Duodenal mucosa (tissue), 2 donors: ENCODE results near the gene PDE11A.

Experiments
- H3K27ac ChIP-seq: one replicate; pipeline ENCODE4 v1.7.0; 2013; ENCODE audit warnings: low read depth, low read length
- H3K27me3 ChIP-seq, 2 donors: one replicate each; pipeline ENCODE4 v1.7.0; 2013; ENCODE audit warnings: low read length in 2 of 2, control low read depth in 1 of 2; ENCODE audit not compliant: insufficient read depth in 2 of 2, control insufficient read depth in 1 of 2
- H3K36me3 ChIP-seq, 2 donors: one replicate each; pipeline ENCODE4 v1.7.0; 2013; ENCODE audit warnings: low read length in 2 of 2, control low read depth in 1 of 2; ENCODE audit not compliant: insufficient read depth in 2 of 2, control insufficient read depth in 1 of 2
- H3K4me1 ChIP-seq, 2 donors: one replicate each; pipeline ENCODE4 v1.7.0; 2013; ENCODE audit warnings: low read length in 2 of 2, control low read depth in 1 of 2; ENCODE audit not compliant: insufficient read depth in 2 of 2, control insufficient read depth in 1 of 2
- H3K4me3 ChIP-seq, 2 donors: one replicate each; pipeline ENCODE4 v1.7.0; 2013; ENCODE audit warnings: low read length in 2 of 2, low read depth in 1 of 2
- H3K9ac ChIP-seq, 2 donors: one replicate each; pipeline ENCODE4 v1.7.0; 2013; ENCODE audit warnings: low read length in 2 of 2, low read depth in 1 of 2
- H3K9me3 ChIP-seq, 2 donors: one replicate each; pipeline ENCODE4 v1.7.0; 2013; ENCODE audit warnings: low read length in 2 of 2, control low read depth in 1 of 2; ENCODE audit not compliant: control insufficient read depth in 1 of 2

The PDE11A gene

DNA sequence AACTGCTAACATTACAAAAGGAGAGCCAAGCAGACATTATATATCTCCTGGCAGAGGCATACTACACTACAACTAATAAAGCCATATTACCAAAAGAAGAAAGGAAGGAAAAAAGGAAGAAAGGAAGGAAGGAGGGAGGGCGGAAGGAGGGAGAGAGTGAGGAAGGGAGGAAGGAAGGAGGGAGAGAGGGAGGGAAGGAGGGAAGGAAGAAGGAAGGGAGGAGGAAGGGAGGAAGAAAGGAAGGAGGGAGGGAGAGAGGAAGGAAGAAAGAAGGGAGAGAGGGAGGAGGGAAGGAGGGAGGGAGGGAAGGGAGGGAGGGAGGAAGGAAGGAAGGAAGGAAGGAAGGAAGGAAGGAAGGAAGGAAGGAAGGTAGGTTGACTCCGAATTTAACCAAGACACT, 133.4 kb downstream of the PDE11A start:
- H3K36me3 ChIP-seq: no peaks in the 10 kb centered on the region
- no peaks in the 10 kb centered on the region for H3K27me3 ChIP-seq
- no peaks in the 10 kb centered on the region for H3K4me1 ChIP-seq
- H3K4me3 ChIP-seq: no peak overlapping the region
- H3K9ac ChIP-seq: no peak overlapping the region
- no peak overlapping the region for H3K27ac ChIP-seq
- H3K9me3 ChIP-seq: no peaks in the 10 kb centered on the region

DNA sequence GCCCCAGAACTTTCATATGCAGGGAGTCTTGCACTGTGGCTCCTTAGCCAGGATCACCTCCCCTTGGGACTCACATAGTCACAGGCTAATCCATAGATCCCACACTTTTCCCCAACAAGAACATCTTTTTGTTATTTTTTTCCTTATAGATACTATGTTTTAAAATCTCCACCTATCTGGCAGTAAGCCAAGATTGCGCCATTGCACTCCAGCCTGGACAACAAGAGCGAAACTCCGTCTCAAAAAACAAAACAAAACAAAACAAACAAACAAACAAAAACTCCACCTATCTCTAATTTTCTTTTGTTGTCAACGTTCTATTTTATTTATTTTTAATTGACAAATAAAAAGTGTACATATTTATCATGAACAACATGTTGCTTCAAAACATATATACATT, 141.7 kb downstream of the PDE11A start:
- no peaks in the 10 kb centered on the region for H3K4me1 ChIP-seq
- H3K9me3 ChIP-seq: peaks cover 0 to 2% of the 10 kb centered on the region in 2 donors
- H3K27me3 ChIP-seq: no peaks in the 10 kb centered on the region
- no peak overlapping the region for H3K9ac ChIP-seq
- H3K4me3 ChIP-seq: no peak overlapping the region
- no peak overlapping the region for H3K27ac ChIP-seq
- H3K36me3 ChIP-seq: no peaks in the 10 kb centered on the region

DNA sequence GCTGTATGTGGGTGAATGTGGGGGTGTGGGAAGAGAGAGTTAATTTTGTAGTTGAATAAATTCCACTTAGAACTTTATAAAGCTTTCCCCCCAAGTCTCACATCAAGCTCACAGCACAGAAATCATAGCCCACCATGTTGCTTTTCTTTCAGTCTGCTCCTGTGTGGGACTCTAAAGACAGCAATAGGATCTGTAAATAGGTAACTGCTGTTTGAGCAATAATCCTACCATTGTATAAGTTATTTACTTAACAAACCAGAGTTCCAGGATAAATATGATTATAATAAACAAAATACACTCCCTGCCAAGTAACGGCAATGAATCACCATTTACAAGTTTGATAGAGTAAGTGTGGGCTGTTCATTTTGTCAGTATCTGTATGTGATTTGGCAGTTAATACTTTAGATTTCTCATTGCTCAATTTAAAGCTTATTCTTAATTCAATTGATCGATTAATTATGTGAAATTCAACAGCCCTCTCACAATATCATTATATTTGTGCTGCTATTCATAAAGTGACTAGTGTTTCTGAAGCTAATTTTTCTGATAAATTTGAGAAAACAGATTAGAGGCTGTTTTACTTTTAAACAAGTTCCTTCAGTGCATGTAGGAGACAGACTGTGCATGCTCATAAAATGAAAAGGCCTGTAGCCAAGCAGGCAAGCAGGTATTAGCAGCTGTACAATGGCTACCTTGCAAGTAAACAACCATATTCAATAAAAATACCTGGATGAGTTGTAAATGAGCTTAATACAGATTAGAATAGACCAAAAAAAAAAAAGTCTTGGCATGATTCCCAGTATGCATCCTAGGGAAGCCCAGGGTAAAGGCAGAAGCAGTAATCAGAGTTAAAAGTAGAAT, 142.7 kb downstream of the PDE11A start:
- no peaks in the 10 kb centered on the region for H3K4me1 ChIP-seq
- H3K27ac ChIP-seq: no peak overlapping the region
- H3K4me3 ChIP-seq: no peak overlapping the region
- no peaks in the 10 kb centered on the region for H3K36me3 ChIP-seq
- no peaks in the 10 kb centered on the region for H3K27me3 ChIP-seq
- no peak overlapping the region for H3K9ac ChIP-seq
- peaks cover 0 to 2% of the 10 kb centered on the region in 2 donors for H3K9me3 ChIP-seq

DNA sequence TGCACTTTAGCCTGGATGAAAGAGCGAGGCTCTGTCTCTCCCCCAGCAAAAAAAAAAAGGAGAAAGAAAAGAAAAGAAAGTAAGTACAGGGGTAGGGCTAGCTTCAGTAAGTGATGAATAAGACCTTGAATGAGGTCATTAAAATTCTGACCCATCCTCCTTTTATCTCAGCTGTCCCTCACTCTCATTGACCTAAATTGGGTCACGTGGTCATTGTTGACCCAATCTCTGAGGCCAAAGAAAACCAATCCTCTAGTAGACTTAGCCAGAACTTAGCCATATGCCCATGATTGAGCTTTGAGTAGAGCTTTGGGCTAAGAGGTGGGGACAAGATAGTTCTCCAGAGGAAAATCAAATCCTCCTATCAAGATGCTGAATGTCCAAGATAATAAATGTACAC, 149.3 kb downstream of the PDE11A start:
- no peaks in the 10 kb centered on the region for H3K36me3 ChIP-seq
- H3K9ac ChIP-seq: no peak overlapping the region
- H3K27me3 ChIP-seq: no peaks in the 10 kb centered on the region
- no peak overlapping the region for H3K27ac ChIP-seq
- H3K4me3 ChIP-seq: no peak overlapping the region
- H3K4me1 ChIP-seq: no peaks in the 10 kb centered on the region
- no peaks in the 10 kb centered on the region for H3K9me3 ChIP-seq

DNA sequence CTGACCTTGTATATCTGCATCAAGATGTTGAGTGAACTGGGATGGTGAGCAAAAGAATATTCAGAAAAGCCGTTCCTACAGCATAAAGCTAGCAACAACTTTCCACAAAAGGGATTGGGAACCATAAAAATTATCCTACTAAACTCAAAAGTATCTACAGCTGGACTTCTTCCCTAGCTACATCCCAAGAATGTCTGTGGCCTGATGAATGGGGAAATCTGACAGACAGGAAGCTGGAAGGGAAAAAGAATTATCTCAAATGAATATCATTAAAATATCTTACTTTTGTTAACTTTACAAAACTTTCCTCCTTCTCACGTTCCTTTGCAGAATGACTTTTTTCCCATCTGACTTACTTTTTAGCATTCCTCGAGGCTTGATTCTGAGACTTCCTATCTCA, 150.9 kb downstream of the PDE11A start:
- H3K9me3 ChIP-seq: no peaks in the 10 kb centered on the region
- H3K9ac ChIP-seq: no peak overlapping the region
- H3K4me1 ChIP-seq: no peaks in the 10 kb centered on the region
- no peak overlapping the region for H3K27ac ChIP-seq
- no peaks in the 10 kb centered on the region for H3K36me3 ChIP-seq
- no peak overlapping the region for H3K4me3 ChIP-seq
- no peaks in the 10 kb centered on the region for H3K27me3 ChIP-seq

DNA sequence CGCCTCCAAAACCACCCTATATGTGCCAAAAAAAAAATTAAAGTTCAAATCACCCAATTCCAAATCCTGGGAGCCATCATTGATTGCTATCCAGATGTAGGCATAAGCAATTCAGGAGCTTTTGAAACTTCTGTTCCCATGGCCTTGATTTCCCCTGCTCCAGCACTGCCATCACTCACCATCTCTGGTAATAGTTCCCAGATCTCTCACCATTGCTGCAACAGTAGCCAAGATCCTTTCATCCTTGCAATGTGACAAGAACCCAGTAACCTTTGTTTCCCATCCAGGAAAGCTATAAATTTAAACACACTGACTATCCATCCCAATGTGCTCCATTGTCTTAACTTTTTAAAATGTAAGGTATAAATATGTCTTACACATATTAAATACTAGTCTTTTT, 155.4 kb downstream of the PDE11A start:
- H3K27ac ChIP-seq: no peak overlapping the region
- no peaks in the 10 kb centered on the region for H3K9me3 ChIP-seq
- no peak overlapping the region for H3K9ac ChIP-seq
- H3K36me3 ChIP-seq: no peaks in the 10 kb centered on the region
- no peaks in the 10 kb centered on the region for H3K4me1 ChIP-seq
- H3K4me3 ChIP-seq: no peak overlapping the region
- H3K27me3 ChIP-seq: no peaks in the 10 kb centered on the region

DNA sequence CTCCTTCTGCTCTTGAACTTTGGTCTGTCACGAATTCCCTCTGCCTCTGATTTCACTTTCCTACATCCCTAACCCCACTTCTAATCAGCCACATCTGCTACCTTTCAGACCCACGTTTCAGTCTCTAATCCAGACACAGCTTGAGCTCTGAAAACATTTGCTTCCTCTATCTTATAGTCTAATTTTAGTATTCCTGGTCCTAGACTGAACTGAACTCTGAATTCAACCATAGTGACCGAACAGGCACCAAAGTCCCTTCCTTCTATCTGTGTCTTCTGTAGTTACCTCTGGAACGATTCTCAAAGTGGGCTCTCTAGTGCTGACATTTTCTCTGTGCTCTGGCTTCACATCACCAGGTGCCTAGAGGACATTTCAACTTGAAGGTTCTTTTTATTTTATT, 156.2 kb downstream of the PDE11A start:
- Histone ChIP-seq H3K9ac (no peak overlapping the region), H3K4me1 (no peaks in the 10 kb centered on the region), H3K9me3 (no peaks in the 10 kb centered on the region), H3K36me3 (no peaks in the 10 kb centered on the region), H3K27me3 (no peaks in the 10 kb centered on the region), H3K27ac (no peak overlapping the region), H3K4me3 (no peak overlapping the region)

DNA sequence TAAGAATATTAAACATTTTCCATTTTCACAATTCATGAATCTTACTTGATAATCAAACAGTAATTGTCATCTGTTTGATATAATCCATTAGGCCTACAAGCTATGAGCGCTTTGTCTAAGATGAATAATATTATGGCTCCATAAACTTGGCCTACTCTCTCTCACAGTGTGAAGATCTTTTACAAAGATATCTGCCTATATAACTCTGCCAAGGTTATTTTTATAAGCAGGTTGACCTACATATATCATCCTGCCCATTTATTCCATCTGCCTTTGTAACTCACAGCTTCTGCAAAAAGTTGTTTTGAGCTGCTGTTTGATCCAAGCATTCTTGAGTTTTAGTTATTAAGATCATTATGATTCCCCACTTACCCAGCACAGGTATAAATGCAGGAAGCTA, 158.3 kb downstream of the PDE11A start:
- Histone ChIP-seq H3K9ac (no peak overlapping the region), H3K4me1 (no peaks in the 10 kb centered on the region), H3K27ac (no peak overlapping the region), H3K36me3 (no peaks in the 10 kb centered on the region), H3K27me3 (no peaks in the 10 kb centered on the region), H3K9me3 (no peaks in the 10 kb centered on the region), H3K4me3 (no peak overlapping the region)

DNA sequence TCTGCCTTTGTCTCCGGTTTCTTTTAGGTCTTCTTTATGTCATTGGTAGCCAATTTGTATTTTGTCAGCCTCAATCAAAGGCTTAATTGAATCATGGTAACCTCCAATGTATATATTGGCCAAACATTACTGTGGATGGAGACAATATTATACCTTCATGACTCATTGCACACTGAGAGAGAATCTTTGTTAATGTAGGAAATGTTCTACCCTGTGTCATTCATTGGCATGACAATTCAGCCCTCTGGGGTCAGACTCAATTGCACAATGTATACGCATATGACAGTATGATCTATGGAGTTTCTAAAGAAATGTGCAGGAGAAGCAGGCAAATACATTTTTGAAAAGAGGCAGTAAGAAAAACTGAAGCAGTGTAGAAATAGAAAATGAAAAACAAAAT, 162.6 kb downstream of the PDE11A start:
- Histone ChIP-seq H3K27ac (no peak overlapping the region), H3K9ac (no peak overlapping the region), H3K9me3 (no peaks in the 10 kb centered on the region), H3K4me3 (no peak overlapping the region), H3K4me1 (no peaks in the 10 kb centered on the region), H3K36me3 (no peaks in the 10 kb centered on the region), H3K27me3 (no peaks in the 10 kb centered on the region)

DNA sequence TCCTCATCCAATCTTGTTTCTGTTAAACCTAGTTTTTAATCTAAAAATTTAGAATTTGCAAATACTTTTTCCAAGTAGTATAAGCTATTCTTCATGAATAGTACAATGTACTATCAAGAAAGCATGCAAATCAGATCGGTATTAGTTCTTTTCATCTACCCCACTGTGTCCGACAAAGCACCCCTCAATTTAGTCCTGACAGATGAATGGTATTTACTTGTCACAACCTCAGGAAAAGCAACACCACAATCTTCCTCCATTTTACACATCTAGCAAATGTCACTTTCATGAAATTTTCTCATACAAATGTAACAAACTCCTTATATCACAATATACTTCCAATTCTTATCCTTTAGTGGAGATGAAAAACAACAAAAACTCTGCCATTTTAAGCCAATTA, 163.8 kb downstream of the PDE11A start:
- Histone ChIP-seq H3K4me3 (no peak overlapping the region), H3K27me3 (no peaks in the 10 kb centered on the region), H3K36me3 (no peaks in the 10 kb centered on the region), H3K27ac (no peak overlapping the region), H3K9ac (no peak overlapping the region), H3K9me3 (no peaks in the 10 kb centered on the region), H3K4me1 (no peaks in the 10 kb centered on the region)
